GM18867 (cell line): ENCODE results near the gene ACACA.
"Not testable (repeated sequence)": the region's sequence is repeated elsewhere in the genome, so short reads cannot be mapped to it uniquely, and the experiment has no call there.

ENCODE experiments used
- ATAC-seq: cut with Tn5 transposase; IDR thresholded peaks from one replicate; pipeline ENCODE4 v1.9.1; 2021; ENCODE audit warnings: mild to moderate bottlenecking, moderate library complexity; ENCODE audit not compliant: unreplicated experiment

The ACACA gene

GRCh38 chr17:37188157-37188556 lies 218.5 kb downstream of the ACACA start:
- ATAC-seq, result no peak

DNA sequence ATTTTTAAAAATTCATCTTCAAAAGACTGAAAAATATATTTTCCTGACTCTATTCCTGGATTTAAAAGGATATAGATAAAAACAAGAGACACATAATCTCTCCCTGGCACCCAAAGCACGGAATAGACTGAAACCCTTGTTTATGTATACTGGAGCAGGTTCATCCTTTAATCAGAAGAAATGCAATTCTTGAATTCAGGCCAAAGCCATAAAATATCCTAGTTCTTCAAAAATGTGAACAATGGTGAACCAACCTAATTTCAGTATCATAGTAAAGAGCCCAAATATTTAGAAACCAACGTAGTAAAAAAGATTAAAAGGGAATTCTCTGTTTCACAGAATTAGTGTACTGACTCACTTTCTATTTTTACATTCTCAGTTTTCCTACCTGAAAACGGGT lies 219.4 kb downstream of the ACACA start:
- ATAC-seq, result no peak

- no peak for ATAC-seq
Observed at GRCh38 chr17:37182786-37183465, 223.7 kb downstream of the ACACA start.

GRCh38 chr17:37180376-37180775 lies 226.3 kb downstream of the ACACA start:
- ATAC-seq, result no peak

GRCh38 chr17:37179893-37180292 lies 226.7 kb downstream of the ACACA start:
- ATAC-seq, result no peak

- no peak for ATAC-seq
Observed at GRCh38 chr17:37177254-37177870, 229.3 kb downstream of the ACACA start.

- no peak for ATAC-seq
Observed at GRCh38 chr17:37176723-37177122, 229.9 kb downstream of the ACACA start.

DNA sequence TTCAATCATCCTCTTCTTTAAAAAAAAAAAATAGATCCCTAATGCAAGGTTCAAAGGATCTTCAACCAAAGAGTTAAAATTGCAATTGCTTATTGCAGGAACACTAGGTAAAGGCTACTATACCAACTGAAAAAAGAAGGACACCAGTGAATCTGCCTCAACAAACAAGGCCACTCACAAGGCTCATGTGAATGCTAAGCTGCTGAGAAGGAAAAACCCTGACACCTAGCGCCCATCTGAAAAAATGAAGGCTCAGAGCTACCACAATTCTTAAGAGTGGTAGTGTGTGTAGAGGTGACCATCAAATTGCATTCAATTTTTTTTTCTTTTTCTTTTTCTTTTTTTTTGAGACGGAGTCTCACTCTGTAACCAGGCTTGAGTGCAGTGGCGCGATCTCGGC lies 232.4 kb downstream of the ACACA start:
- no peak for ATAC-seq

GRCh38 chr17:37170881-37171425 lies 235.7 kb downstream of the ACACA start:
- no peak for ATAC-seq

DNA sequence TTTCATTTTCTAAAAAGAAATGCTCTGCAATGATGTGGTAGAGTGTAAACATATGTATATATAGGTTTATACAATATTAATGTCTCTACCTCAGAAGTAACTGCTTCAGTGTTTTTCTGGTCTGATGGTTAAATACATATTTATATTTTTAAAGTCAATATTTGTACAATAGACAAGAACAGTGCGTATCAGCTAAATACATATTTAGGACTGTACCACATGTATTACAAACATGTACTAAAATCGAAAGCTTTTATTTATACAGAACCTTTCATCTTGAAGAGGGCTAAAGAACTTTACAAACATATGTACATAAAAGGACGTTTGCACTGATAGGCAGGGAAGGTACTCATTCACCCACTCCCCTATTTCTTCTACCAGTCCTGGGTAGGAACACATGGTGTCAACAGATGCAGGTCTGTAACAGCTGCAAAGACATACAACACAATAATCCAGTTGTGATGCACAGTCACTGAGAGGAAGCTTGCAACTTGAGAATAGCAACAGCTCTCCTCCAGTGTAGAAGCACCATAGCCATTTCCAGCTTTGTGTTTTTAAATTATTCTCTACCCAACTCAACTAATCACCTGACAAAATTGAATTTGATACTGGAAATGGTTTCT lies 237.8 kb downstream of the ACACA start:
- ATAC-seq, result no peak

- no peak for ATAC-seq
Observed at GRCh38 chr17:37167756-37168155, 238.9 kb downstream of the ACACA start.

GRCh38 chr17:37164057-37164456 lies 242.6 kb downstream of the ACACA start:
- ATAC-seq, result no peak

GRCh38 chr17:37162800-37163199 lies 243.8 kb downstream of the ACACA start:
- no peak for ATAC-seq

DNA sequence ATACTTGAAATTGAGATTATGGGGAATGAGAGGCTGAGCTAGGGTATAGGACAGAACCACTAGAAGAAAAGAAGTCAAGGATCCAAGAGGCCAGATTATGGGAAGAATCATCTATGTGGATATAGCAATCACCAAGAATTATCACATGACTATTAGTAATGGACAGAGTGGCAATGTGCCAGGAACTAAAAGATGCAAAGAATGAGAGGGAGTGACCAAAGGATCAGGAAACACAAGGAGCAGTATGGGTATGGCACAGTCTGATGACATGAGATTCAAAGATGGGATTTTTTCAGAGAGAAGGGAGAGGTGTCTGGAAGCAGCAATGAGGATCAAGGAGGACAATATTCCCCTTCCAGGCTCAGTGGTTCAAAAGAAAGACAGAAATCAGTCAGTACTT lies 245.7 kb downstream of the ACACA start:
- ATAC-seq, result no peak

- no peak for ATAC-seq
Observed at GRCh38 chr17:37158290-37158689, 248.3 kb downstream of the ACACA start.

- ATAC-seq, result no peak
Observed at GRCh38 chr17:37148156-37148555, 258.5 kb downstream of the ACACA start.

DNA sequence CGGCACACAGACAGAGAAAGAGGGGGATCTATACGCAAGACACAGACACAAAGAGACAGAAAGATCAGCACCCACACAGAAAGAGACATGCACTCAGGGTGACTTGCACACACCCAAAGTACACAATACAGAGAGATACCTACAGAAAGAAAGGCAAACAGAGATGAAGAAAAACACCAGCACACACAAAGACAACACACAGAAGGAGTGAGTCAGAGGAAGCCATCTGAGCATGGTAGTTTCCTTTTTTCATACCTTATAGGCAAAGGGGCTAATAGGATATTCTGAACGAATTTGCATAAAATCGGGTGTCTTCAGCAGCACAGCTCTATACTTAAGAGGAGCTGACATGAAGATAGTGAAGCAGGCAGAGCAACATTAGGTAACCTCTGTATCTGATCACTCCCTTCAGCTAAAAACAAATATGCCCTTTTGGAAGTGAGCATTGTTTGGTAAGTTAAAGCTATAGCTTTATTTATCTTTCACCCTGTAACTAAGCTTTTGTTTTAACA lies 259.3 kb downstream of the ACACA start:
- ATAC-seq, result no peak

DNA sequence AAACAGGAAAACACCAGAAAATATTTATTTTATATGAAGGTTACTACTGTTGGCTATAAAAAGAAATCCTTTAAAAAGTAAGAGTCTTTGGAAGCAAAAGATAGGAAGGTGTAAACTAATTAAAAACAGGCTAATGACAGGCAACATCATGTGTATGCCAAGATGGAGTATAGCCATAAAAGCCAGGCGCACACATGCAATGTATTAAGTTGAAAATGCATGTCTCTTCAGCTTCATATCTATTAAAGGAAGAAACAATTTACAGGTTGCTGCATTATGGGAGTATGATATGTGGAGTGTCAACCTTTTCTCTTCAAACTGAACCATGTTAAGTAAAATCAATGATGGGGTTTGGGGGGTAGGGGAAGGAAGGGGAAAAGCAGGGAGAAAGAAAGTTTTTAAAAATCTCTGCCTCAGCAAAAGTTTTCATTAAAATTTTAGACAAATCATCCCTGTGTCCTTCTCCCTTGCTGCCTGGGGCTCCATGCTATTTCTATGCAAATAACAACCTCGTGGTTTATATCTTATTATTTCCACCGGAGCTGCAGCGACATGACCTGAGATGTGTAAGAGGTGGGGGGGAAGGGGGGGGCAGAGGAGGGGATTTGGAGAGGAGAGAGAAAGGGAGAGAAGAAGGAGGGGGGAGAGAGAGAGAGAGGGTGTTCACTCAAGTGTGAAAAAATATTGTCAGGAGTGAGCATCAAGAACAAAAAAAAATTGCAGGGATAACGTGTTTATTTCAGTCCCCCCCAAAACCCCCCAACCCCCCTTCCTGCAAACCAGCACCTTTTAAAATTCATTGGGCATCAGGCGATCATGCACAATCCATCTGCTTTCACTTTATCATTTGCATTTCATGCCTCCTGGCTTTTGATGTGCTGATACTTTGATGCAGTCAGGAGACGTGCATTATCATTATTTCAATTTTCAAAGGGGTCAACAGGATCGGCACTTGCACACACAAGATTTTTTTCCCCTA lies 260.3 kb downstream of the ACACA start:
- ATAC-seq, result no peak

DNA sequence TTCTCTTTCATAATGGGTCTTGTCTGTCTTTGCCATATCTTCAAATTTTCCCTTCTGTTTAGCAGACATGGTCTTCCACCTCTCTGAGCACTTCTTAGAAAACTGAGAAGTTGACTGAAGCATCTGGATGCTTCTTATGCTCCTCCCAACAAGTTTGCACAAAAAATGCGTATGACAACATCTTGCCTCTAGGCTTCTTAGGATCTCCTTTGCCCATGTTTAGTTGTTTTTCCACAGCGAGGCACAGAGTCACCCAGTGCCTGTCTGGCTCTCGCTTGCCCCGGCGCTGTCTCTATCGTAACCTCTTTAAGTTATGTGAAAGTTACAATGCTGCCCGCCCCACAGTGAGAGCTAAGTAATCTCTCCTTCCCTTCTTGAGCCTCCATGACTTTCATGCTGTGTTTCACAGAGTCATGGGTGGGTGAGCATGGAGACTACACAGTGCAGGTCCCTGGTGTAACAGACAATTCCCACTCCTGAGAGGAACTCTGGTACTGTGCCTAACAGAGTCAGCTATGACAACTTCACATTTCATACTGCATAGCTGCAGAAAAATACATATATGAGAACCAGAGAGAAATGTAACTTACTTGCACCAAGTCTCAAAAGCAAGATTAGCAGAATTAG lies 262.4 kb downstream of the ACACA start:
- no peak for ATAC-seq

GRCh38 chr17:37143558-37143957 lies 263.1 kb downstream of the ACACA start:
- not testable (repeated sequence) for ATAC-seq
